ENCODE results near the gene ELK4.

Gene ELK4

GRCh38 chr1:205626216-205626615 lies 5.6 kb downstream of the ELK4 start:
- DNase-seq: peak; percentile 44

- no peak for DNase-seq
Measured at GRCh38 chr1:205623646-205624045, 8.2 kb downstream of the ELK4 start.

- DNase-seq: no peak
Measured at GRCh38 chr1:205620269-205620668, 11.5 kb downstream of the ELK4 start.

GRCh38 chr1:205619376-205619775 lies 12.4 kb downstream of the ELK4 start:
- no peak for DNase-seq

- DNase-seq: no peak
Measured at GRCh38 chr1:205616563-205617293, 15.1 kb downstream of the ELK4 start.

GRCh38 chr1:205615789-205616188 lies 16.0 kb downstream of the ELK4 start:
- no peak for DNase-seq

GRCh38 chr1:205613854-205614412 lies 17.9 kb downstream of the ELK4 start:
- DNase-seq: no peak

- no peak for DNase-seq
Measured at GRCh38 chr1:205612556-205612955, 19.3 kb downstream of the ELK4 start.

GRCh38 chr1:205612104-205612503 lies 19.7 kb downstream of the ELK4 start:
- no peak for DNase-seq

- no peak for DNase-seq
Measured at GRCh38 chr1:205610901-205611466, 20.8 kb downstream of the ELK4 start.

- no peak for DNase-seq
Measured at GRCh38 chr1:205610036-205610435, 21.8 kb downstream of the ELK4 start.

GRCh38 chr1:205604825-205605505 lies 26.8 kb downstream of the ELK4 start:
- no peak for DNase-seq

- no peak for DNase-seq
Measured at GRCh38 chr1:205604059-205604458, 27.8 kb downstream of the ELK4 start.

GRCh38 chr1:205601205-205601604 lies 30.6 kb downstream of the ELK4 start:
- no peak for DNase-seq

- no peak for DNase-seq
Measured at GRCh38 chr1:205600085-205600484, 31.7 kb downstream of the ELK4 start.

GRCh38 chr1:205599669-205600042 lies 32.2 kb downstream of the ELK4 start:
- no peak for DNase-seq

GRCh38 chr1:205598841-205599668 lies 32.8 kb downstream of the ELK4 start:
- DNase-seq: no peak

- DNase-seq: no peak
Measured at GRCh38 chr1:205597691-205598314, 34.0 kb downstream of the ELK4 start.

GRCh38 chr1:205596876-205597275 lies 34.9 kb downstream of the ELK4 start:
- no peak for DNase-seq

- DNase-seq: no peak
Measured at GRCh38 chr1:205595861-205596260, 36.0 kb downstream of the ELK4 start.

GRCh38 chr1:205595435-205595834 lies 36.4 kb downstream of the ELK4 start:
- DNase-seq: peak; percentile 84

GRCh38 chr1:205594846-205595245 lies 37.0 kb downstream of the ELK4 start:
- DNase-seq: peak; percentile 56

- no peak for DNase-seq
Measured at GRCh38 chr1:205593967-205594366, 37.8 kb downstream of the ELK4 start.

All from RPMI8226 (cell line).